HL-60 (cell line): Measurements from ENCODE around the gene AK5.

Experiments used
- GABPA ChIP-seq: IDR thresholded peaks from 2 replicates; pipeline ENCODE4 v1.6.1; 2012; ENCODE audit warnings: low read depth
- POLR2AphosphoS5 ChIP-seq: IDR thresholded peaks from 2 replicates; pipeline ENCODE4 v1.6.1; 2012; ENCODE audit warnings: low read depth
- SPI1 ChIP-seq: IDR thresholded peaks from 2 replicates; pipeline ENCODE4 v1.6.1; 2012; ENCODE audit warnings: low read depth, mild to moderate bottlenecking, borderline replicate concordance
- TF ChIP-seq, protein P1 (sequence below): IDR thresholded peaks from one replicate; pipeline ENCODE4 v1.5.1; 2011; ENCODE audit warnings: low read length, control low read depth, inconsistent platforms; ENCODE audit not compliant: insufficient read depth
- TF ChIP-seq, protein P2 (sequence below): IDR thresholded peaks from 2 replicates; pipeline ENCODE4 v1.6.1; 2012; ENCODE audit warnings: low read depth; ENCODE audit not compliant: insufficient replicate concordance

DNA sequence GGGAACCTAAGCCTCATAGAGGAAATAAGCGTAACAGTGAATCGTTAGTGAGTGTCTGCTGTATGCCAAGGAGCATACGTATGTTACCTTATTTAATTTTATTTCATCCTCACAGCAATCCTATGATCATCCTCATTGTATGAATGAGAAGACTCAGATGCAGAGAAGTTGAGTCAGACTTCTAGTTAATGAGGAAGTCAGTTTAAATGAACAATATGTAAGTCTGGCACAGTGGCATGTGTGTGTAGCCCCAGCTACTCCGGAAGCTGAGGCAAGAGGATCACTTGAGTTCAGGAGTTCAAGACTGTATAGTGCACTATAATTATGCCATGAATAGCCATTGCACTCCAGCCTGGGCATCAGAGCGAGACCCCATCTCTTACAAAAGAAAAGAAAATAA is 252.6 kb downstream of the AK5 start:
- TF ChIP-seq, protein P1, sequence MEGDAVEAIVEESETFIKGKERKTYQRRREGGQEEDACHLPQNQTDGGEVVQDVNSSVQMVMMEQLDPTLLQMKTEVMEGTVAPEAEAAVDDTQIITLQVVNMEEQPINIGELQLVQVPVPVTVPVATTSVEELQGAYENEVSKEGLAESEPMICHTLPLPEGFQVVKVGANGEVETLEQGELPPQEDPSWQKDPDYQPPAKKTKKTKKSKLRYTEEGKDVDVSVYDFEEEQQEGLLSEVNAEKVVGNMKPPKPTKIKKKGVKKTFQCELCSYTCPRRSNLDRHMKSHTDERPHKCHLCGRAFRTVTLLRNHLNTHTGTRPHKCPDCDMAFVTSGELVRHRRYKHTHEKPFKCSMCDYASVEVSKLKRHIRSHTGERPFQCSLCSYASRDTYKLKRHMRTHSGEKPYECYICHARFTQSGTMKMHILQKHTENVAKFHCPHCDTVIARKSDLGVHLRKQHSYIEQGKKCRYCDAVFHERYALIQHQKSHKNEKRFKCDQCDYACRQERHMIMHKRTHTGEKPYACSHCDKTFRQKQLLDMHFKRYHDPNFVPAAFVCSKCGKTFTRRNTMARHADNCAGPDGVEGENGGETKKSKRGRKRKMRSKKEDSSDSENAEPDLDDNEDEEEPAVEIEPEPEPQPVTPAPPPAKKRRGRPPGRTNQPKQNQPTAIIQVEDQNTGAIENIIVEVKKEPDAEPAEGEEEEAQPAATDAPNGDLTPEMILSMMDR, result no peak
- TF ChIP-seq POLR2AphosphoS5, result no peak
- peak; percentile 84 for TF ChIP-seq SPI1
- TF ChIP-seq GABPA, result no peak
- TF ChIP-seq, protein P2, sequence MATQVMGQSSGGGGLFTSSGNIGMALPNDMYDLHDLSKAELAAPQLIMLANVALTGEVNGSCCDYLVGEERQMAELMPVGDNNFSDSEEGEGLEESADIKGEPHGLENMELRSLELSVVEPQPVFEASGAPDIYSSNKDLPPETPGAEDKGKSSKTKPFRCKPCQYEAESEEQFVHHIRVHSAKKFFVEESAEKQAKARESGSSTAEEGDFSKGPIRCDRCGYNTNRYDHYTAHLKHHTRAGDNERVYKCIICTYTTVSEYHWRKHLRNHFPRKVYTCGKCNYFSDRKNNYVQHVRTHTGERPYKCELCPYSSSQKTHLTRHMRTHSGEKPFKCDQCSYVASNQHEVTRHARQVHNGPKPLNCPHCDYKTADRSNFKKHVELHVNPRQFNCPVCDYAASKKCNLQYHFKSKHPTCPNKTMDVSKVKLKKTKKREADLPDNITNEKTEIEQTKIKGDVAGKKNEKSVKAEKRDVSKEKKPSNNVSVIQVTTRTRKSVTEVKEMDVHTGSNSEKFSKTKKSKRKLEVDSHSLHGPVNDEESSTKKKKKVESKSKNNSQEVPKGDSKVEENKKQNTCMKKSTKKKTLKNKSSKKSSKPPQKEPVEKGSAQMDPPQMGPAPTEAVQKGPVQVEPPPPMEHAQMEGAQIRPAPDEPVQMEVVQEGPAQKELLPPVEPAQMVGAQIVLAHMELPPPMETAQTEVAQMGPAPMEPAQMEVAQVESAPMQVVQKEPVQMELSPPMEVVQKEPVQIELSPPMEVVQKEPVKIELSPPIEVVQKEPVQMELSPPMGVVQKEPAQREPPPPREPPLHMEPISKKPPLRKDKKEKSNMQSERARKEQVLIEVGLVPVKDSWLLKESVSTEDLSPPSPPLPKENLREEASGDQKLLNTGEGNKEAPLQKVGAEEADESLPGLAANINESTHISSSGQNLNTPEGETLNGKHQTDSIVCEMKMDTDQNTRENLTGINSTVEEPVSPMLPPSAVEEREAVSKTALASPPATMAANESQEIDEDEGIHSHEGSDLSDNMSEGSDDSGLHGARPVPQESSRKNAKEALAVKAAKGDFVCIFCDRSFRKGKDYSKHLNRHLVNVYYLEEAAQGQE, result no peak
